Right atrium auricular region (tissue), 2 donors: ENCODE data around the gene DYNLT4. TPM values are rescaled to one million over a fixed set of nuclear protein-coding genes. Genes with fewer than 3 reads are reported as not detected.
A peak's percentile ranks its signal among the peaks of the same experiment; 100 is the strongest.

Source experiments
- DNase-seq: peaks from one replicate; pipeline ENCODE4 v3.0.0-alpha.2; 2019; ENCODE audit warnings: low spot score
- H3K27ac ChIP-seq, 2 donors: fragments of 200-600 bp; sonication (generic); 1 replicate in 1 of 2; 2 replicates in 1 of 2; pipeline ENCODE4 v1.5.1; 2016 to 2019
- H3K27me3 ChIP-seq, 2 donors: fragments of 200-600 bp; sonication (generic); one replicate each; pipeline versions ENCODE4 v1.5.1 to v1.6.0; 2017 to 2019
- H3K36me3 ChIP-seq: fragments of 200-600 bp; sonication (generic); one replicate; pipeline ENCODE4 v1.5.1; 2016
- H3K4me1 ChIP-seq, 2 donors: fragments of 200-600 bp; sonication (generic); one replicate each; pipeline versions ENCODE4 v1.5.1 to v1.6.0; 2017 to 2019
- H3K4me3 ChIP-seq, 2 donors: fragments of 200-600 bp; sonication (generic); 1 replicate in 1 of 2; 2 replicates in 1 of 2; pipeline ENCODE4 v1.5.1; 2017 to 2019; ENCODE audit warnings: mild to moderate bottlenecking in 1 of 2, moderate library complexity in 1 of 2
- H3K9me3 ChIP-seq, 2 donors: fragments of 200-600 bp; sonication (generic); one replicate each; pipeline ENCODE4 v1.5.1; 2019
- total RNA-seq, 2 donors: library from RNA; depleted of rRNA; stranded (reverse); fragments of >200 nt; gene quantifications; one replicate each; pipeline ENCODE4 v1.1.0, GENCODE V29; 2016
- TF ChIP-seq, protein P1 (sequence below), 2 donors: fragments of 200-600 bp; sonication (generic); IDR thresholded peaks; one replicate each; pipeline ENCODE4 v1.5.1; 2019; ENCODE audit warnings: antibody characterized with exemption in 2 of 2

DYNLT4 gene
- total RNA-seq, 2 donors from 2014 or later = 2.4 TPM; not detected in 1

DNA sequence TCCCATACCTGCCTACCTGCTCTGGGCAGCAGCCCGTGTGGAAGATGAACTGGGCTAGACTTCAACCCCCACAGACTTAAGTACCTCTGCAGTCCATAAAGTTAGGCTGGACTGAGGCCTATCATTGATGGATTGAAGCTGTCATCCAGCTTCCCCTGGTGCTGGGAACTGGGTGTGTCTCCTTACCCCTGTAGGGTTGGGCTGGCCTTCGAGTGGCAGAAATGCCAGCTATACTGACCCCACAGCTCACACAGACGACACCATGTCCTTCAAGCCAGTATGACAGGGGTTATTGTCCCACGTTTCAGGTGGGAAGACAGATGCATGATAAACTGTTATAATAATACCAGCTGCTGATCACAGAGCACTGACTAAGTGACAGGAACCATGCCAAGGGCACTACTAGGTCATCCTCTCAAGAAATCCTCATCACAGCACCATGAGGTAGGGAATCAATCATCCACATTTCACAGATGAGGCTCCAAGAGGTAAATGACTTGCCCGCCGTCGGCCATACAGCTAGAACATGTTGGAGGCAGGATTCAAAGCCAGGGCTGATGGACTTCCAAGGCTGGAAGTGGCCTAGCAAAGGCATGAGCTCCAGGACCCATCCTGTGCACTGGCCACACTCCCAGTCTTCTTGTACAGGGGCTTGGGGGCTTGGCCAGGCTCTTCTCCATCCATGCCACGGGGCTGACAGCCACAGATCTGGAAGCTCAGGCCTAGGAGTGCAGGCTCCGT, 18.9 kb downstream of the DYNLT4 start, which contains the start of gene BEST4:
Gene BEST4 (minus strand): TSS at position 51 of the 741 bp plus-strand sequence. CDS start 465 bp downstream, outside the sequence.
- TF ChIP-seq, protein P1, sequence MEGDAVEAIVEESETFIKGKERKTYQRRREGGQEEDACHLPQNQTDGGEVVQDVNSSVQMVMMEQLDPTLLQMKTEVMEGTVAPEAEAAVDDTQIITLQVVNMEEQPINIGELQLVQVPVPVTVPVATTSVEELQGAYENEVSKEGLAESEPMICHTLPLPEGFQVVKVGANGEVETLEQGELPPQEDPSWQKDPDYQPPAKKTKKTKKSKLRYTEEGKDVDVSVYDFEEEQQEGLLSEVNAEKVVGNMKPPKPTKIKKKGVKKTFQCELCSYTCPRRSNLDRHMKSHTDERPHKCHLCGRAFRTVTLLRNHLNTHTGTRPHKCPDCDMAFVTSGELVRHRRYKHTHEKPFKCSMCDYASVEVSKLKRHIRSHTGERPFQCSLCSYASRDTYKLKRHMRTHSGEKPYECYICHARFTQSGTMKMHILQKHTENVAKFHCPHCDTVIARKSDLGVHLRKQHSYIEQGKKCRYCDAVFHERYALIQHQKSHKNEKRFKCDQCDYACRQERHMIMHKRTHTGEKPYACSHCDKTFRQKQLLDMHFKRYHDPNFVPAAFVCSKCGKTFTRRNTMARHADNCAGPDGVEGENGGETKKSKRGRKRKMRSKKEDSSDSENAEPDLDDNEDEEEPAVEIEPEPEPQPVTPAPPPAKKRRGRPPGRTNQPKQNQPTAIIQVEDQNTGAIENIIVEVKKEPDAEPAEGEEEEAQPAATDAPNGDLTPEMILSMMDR (IDR thresholded peaks at IDR 0.05) = no peak
- H3K27ac ChIP-seq = no peak within 1 kb of the TSS
- DNase-seq = no peak

GRCh38 chr1:44787506-44787905, 19.6 kb downstream of the DYNLT4 start:
- peaks cover 0 to 32% of the 10 kb centered on the region in 2 donors for H3K4me1 ChIP-seq
- no peaks in the 10 kb centered on the region for H3K27me3 ChIP-seq
- TF ChIP-seq, protein P1 (IDR thresholded peaks at IDR 0.05) = no peak
- H3K36me3 ChIP-seq = no peaks in the 10 kb centered on the region
- H3K9me3 ChIP-seq = no peaks in the 10 kb centered on the region
- DNase-seq = no peak
- no peak overlapping the region for H3K27ac ChIP-seq
- H3K4me3 ChIP-seq = no peak overlapping the region

More for the DNA sequence above, 18.9 kb downstream of the DYNLT4 start, which contains the start of gene BEST4:
- H3K27me3 ChIP-seq = no peaks in the 10 kb centered on the region
- H3K36me3 ChIP-seq = no peaks in the 10 kb centered on the region
- no peaks in the 10 kb centered on the region for H3K9me3 ChIP-seq
- peaks cover 0 to 32% of the 10 kb centered on the region in 2 donors for H3K4me1 ChIP-seq
- H3K4me3 ChIP-seq = no peak within 1 kb of the TSS

DNA sequence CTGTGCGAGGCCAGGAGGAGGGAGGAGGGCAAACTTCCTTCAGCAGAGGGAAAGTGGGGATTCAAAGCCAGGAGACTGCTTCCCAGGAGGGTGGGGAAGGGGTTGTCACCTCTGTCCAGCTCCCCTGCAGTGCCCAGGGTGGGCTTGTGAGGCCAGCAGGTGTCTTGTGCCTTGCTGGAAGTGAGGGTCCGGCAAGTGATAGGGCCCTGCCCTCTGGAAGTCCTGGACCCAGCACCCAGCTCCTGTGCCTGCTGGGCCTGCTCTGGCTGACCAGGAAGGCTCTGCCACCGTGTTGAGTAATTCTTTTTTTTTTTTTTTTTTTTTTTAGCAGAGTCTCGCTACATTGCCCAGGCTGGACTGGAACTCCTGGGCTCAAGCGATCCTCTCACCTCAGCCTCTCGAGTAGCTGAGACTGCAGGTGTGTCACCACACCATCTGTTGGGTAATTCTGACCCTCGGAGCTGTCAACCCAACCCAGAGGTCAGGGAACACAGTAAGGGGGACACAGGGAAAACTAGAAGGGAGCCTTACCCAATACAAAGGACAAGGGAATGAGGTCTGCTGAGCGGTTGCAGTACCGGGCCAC, 20.2 kb downstream of the DYNLT4 start:
- no peaks in the 10 kb centered on the region for H3K36me3 ChIP-seq
- no peaks in the 10 kb centered on the region for H3K9me3 ChIP-seq
- DNase-seq = no peak
- no peaks in the 10 kb centered on the region for H3K27me3 ChIP-seq
- TF ChIP-seq, protein P1 (IDR thresholded peaks at IDR 0.05) = no peak
- peak overlapping the region; percentile 40 to 69 for H3K27ac ChIP-seq
- H3K4me3 ChIP-seq = peak overlapping the region in 1 of 2 donors; percentile 59
- peaks cover 0 to 32% of the 10 kb centered on the region in 2 donors for H3K4me1 ChIP-seq

GRCh38 chr1:44786138-44786840, 20.9 kb downstream of the DYNLT4 start:
- TF ChIP-seq, protein P1 (IDR thresholded peaks at IDR 0.05) = peak; percentile 100
- no peak for DNase-seq

DNA sequence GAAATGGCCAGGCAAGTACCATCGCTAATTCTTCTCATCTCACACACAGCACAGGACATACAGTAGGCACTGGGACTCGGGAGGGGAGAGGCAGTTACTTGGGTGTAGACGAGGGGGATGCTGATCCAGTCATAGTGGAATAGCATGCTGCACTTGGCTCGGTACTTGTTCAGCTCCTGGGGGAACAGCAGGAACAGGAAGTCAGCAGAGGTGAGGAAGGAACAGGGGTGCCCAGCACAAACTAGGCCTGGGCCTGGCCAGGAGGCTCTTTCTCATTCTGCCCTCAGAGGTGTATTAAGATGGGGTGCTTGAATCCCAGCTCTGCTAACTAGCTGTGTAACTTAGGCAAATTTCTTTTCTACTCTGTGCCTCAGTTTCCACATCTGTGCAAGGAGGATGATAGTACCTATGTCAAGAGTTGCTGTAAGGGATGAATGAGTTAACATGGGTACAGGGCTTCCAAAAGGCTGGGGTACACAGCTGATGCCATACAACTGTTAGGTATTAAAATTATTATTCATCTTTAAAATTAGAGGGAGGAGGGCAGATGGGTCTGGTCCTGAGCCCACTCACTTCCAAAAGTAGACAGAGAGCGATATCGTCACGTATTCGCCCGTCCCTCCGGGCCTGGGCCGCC, 21.5 kb downstream of the DYNLT4 start:
- Histone ChIP-seq H3K36me3 (peaks cover 10% of the 10 kb centered on the region), H3K4me1 (peaks cover 0 to 32% of the 10 kb centered on the region in 2 donors), H3K27me3 (no peaks in the 10 kb centered on the region), H3K9me3 (no peaks in the 10 kb centered on the region), H3K27ac (peak overlapping the region in 1 of 2 donors; percentile 69), H3K4me3 (peak overlapping the region in 1 of 2 donors; percentile 59)
- DNase-seq = no peak
- TF ChIP-seq, protein P1 (IDR thresholded peaks at IDR 0.05) = no peak

More at GRCh38 chr1:44786138-44786840, 20.9 kb downstream of the DYNLT4 start:
- Histone ChIP-seq H3K4me3 (peak overlapping the region; percentile 45 to 59), H3K27me3 (no peaks in the 10 kb centered on the region), H3K36me3 (peaks cover 4% of the 10 kb centered on the region), H3K9me3 (no peaks in the 10 kb centered on the region), H3K4me1 (peaks cover 0 to 32% of the 10 kb centered on the region in 2 donors), H3K27ac (peak overlapping the region; percentile 40 to 69)
